ENCODE measurements around the gene DNAL1.
"Not testable (repeated sequence)": the region's sequence is repeated elsewhere in the genome, so short reads cannot be mapped to it uniquely, and the experiment has no call there.

DNAL1 gene

DNA sequence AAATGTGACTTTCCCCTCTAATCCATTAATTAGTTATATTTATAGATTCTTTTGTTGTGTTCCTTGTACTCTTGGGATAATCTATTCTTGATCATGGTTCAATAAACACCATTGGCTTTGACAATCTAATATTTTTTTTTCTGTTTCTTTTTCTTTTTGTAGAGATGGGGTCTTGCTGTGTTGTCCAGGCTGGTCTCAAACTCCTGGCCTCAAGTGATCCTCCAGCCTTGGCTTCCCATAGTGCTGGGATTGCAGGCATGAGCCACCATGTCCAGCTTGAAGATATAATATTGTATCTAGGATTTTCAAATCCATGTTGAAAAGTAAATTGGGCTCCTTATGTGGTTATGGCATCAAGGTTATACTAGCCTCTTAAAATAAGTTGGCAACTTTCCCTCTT, 6.2 kb downstream of the DNAL1 start:
- H3K27ac ChIP-seq, result no peak overlapping the region
- no peaks in the 10 kb centered on the region for H3K9me3 ChIP-seq (ENCODE audit: severe bottlenecking)
- H3K36me3 ChIP-seq, result peaks cover 8% of the 10 kb centered on the region; the same call in 1 of the 2 replicates
- H3K4me3 ChIP-seq (ENCODE audit: low read depth, low read length), result no peak overlapping the region
- no peaks in the 10 kb centered on the region for H3K27me3 ChIP-seq (ENCODE audit: insufficient read depth, low read depth, severe bottlenecking)
- no peak for DNase-seq
- TF ChIP-seq, protein P1, sequence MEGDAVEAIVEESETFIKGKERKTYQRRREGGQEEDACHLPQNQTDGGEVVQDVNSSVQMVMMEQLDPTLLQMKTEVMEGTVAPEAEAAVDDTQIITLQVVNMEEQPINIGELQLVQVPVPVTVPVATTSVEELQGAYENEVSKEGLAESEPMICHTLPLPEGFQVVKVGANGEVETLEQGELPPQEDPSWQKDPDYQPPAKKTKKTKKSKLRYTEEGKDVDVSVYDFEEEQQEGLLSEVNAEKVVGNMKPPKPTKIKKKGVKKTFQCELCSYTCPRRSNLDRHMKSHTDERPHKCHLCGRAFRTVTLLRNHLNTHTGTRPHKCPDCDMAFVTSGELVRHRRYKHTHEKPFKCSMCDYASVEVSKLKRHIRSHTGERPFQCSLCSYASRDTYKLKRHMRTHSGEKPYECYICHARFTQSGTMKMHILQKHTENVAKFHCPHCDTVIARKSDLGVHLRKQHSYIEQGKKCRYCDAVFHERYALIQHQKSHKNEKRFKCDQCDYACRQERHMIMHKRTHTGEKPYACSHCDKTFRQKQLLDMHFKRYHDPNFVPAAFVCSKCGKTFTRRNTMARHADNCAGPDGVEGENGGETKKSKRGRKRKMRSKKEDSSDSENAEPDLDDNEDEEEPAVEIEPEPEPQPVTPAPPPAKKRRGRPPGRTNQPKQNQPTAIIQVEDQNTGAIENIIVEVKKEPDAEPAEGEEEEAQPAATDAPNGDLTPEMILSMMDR (IDR thresholded peaks at IDR 0.05; ENCODE audit: low read depth, low read length), result no peak

- Histone ChIP-seq H3K27me3 (ENCODE audit: insufficient read depth, low read depth, severe bottlenecking) (no peaks in the 10 kb centered on the region), H3K27ac (no peak overlapping the region), H3K4me3 (ENCODE audit: low read depth, low read length) (no peak overlapping the region), H3K9me3 (ENCODE audit: severe bottlenecking) (no peaks in the 10 kb centered on the region), H3K36me3 (peaks cover 8% of the 10 kb centered on the region; the same call in 1 of the 2 replicates)
- TF ChIP-seq, protein P1 (IDR thresholded peaks at IDR 0.05; ENCODE audit: low read depth, low read length), result no peak
- no peak for DNase-seq
Measured at GRCh38 chr14:73655851-73656250, 11.1 kb downstream of the DNAL1 start.

- H3K27me3 ChIP-seq (ENCODE audit: insufficient read depth, low read depth, severe bottlenecking); DNase-seq: not testable (repeated sequence)
Measured at GRCh38 chr14:73659202-73659601, 14.4 kb downstream of the DNAL1 start.

DNA sequence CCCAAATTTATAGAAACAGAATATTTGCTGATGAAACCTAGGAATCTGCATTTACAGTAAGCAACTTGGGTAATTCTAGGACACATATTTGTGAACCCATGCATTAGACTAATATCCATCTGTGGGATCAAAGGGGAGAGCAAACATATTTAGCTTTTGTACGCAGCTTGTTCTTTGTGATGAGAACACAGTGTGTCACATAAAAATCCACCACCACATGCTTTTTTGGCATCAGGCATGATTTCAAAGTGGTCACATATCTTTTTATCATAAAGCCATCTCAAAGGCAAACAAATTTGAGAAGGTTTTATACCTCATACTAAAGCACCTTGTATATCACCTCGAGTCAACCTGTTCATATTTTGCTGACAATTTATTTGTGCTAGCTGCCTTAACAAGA, 15.7 kb downstream of the DNAL1 start:
- no peaks in the 10 kb centered on the region for H3K27me3 ChIP-seq (ENCODE audit: insufficient read depth, low read depth, severe bottlenecking)
- TF ChIP-seq, protein P1 (IDR thresholded peaks at IDR 0.05; ENCODE audit: low read depth, low read length), result no peak
- H3K4me3 ChIP-seq (ENCODE audit: low read depth, low read length), result no peak overlapping the region
- H3K36me3 ChIP-seq, result no peaks in the 10 kb centered on the region
- H3K9me3 ChIP-seq (ENCODE audit: severe bottlenecking), result no peaks in the 10 kb centered on the region
- DNase-seq, result no peak
- no peak overlapping the region for H3K27ac ChIP-seq

More at GRCh38 chr14:73659202-73659601, 14.4 kb downstream of the DNAL1 start:
- not testable (repeated sequence) for H3K27ac ChIP-seq; H3K9me3 ChIP-seq (ENCODE audit: severe bottlenecking); H3K4me3 ChIP-seq (ENCODE audit: low read depth, low read length); H3K36me3 ChIP-seq

- TF ChIP-seq, protein P1 (IDR thresholded peaks at IDR 0.05; ENCODE audit: low read depth, low read length), result no peak
- no peak overlapping the region for H3K4me3 ChIP-seq (ENCODE audit: low read depth, low read length)
- no peaks in the 10 kb centered on the region for H3K36me3 ChIP-seq
- H3K27me3 ChIP-seq (ENCODE audit: insufficient read depth, low read depth, severe bottlenecking), result no peaks in the 10 kb centered on the region
- no peak overlapping the region for H3K27ac ChIP-seq
- H3K9me3 ChIP-seq (ENCODE audit: severe bottlenecking), result no peaks in the 10 kb centered on the region
- DNase-seq, result no peak
Measured at GRCh38 chr14:73661872-73662271, 17.1 kb downstream of the DNAL1 start.

DNA sequence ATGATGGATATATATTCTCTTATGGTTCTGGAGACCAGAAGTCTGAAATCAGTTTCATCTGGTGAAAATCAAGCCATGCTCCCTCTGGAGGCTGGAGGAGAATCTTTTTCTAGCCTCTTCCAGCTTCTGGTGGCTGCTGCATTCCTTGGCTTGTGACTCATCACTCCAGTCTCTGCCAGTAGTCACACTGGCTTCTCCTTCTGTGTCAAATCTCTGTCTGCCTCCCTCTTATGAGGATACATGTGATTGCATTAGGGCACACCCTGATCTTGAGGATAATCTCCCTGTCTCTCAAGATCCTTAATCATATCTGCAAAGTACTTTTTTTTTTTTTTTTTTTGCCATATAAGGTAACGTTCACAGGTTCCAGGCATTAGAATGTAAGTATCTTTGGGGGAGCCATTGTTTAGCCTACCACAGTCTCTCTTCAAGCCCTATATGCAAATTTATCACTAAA, 17.7 kb downstream of the DNAL1 start:
- H3K4me3 ChIP-seq (ENCODE audit: low read depth, low read length), result no peak overlapping the region
- no peaks in the 10 kb centered on the region for H3K27me3 ChIP-seq (ENCODE audit: insufficient read depth, low read depth, severe bottlenecking)
- no peaks in the 10 kb centered on the region for H3K9me3 ChIP-seq (ENCODE audit: severe bottlenecking)
- no peaks in the 10 kb centered on the region for H3K36me3 ChIP-seq
- DNase-seq, result peak; percentile 31
- TF ChIP-seq, protein P1 (IDR thresholded peaks at IDR 0.05; ENCODE audit: low read depth, low read length), result 0 out of 2 replicates have a peak, but pooled peaks have one; percentile 21
- no peak overlapping the region for H3K27ac ChIP-seq
